HG03108 (cell line): ENCODE results near the gene SDK2.

ENCODE experiments used
- ATAC-seq: cut with Tn5 transposase; IDR thresholded peaks from one replicate; pipeline ENCODE4 v1.9.1; 2021; ENCODE audit warnings: moderate library complexity; ENCODE audit not compliant: unreplicated experiment

SDK2 gene

GRCh38 chr17:73430165-73430680, 214.0 kb downstream of the SDK2 start:
- no peak for ATAC-seq

GRCh38 chr17:73429440-73430164, 214.6 kb downstream of the SDK2 start:
- no peak for ATAC-seq

GRCh38 chr17:73427198-73427597, 217.0 kb downstream of the SDK2 start:
- ATAC-seq = no peak

DNA sequence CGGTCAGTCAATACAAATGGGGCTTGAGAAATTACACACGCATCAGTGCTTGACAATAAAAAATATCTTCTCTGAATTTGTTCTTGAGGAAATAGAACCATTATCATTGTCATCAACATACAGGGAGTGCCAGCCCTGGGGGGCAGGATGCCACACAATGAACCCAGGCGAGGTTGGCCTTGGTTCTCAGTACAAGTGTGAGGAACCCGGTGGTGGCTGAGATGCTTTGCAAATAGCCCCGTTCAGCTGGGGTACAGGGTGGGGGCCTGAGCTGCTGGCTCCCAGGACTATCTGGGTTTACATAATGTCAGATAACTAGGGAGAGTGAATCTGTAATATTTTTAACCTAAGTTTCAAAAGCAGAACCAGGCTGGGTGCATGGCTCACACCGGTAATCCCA, 219.7 kb downstream of the SDK2 start:
- ATAC-seq = no peak

GRCh38 chr17:73423806-73424205, 220.4 kb downstream of the SDK2 start:
- no peak for ATAC-seq

- ATAC-seq = no peak
These were observed 221.0 kb downstream of the SDK2 start for GRCh38 chr17:73423159-73423715.

DNA sequence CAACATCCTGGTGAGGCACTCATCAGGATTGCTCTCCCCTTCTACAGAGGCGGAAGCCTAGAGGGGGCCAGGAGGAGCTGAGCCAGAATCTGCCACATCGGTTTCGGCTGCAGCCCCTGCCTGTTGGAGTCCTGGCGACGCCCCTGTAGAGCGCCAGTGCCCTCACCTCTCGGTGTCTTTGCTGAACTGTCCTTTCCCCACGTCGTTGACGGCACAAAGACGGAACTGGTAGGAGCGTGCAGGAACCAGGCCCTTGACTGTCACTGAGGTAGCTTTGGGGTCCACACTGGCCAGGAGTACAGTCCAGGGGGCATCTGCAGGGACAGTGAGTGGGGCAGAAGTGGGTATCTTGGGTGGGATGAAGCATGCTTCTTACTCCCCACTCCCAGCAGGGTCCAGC, 222.1 kb downstream of the SDK2 start:
- ATAC-seq = no peak

DNA sequence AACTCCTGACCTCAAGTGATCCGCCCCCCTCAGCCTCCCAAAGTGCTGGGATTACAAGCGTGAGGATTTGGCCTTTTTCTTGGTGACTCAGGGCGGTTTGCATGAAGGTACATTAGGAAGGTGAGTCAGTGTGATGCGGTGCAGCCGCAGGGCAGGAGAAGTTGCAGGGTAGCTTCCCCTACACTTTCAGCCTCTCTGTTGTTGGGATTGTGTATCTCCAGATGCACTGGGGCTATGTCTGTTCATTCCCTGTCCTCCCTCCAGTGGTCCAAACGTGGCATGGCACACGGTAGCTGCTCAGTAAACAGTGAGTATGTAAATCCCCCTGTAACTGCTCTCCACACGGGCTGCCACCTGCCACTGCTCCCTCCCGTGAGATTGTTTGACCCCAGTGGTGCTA, 223.3 kb downstream of the SDK2 start:
- no peak for ATAC-seq

DNA sequence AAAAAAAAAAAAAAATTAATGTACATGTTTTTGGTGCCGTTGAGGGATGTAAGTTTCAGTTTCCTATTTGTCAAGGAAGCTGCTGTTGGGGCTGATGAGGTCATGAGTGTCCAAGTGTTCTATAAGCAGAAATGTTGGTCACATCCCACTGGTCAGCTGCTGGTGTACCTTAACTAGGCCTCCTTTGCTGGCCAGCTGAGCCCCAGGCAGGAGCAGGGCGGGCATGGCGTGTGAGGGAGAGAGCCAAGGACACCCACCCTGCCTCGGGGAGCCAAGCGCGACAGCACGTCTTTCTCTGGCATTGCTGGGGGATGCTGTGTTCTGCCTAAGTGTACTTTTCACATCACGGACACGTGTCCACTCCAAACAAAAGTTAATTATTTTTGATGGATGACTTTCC, 224.4 kb downstream of the SDK2 start:
- ATAC-seq = no peak

DNA sequence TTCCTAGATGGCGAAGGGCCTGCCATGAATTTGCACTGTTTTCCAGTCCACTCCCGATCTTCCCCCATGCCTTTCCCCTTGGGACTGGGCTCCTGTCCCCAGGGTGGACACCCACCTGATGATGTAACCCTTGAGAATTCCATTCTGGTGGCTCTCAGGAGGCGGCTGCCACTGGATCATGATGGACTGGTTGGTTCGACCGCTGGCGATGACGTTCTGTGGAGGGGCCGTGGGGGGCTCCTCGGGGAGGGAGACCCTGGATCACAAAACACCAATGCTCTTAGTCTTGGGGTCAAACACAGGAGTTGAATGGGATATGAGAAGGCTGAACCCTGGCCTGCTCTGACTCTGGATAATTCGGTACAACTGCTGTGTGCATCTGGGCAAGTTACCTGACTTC, 225.2 kb downstream of the SDK2 start:
- no peak for ATAC-seq

DNA sequence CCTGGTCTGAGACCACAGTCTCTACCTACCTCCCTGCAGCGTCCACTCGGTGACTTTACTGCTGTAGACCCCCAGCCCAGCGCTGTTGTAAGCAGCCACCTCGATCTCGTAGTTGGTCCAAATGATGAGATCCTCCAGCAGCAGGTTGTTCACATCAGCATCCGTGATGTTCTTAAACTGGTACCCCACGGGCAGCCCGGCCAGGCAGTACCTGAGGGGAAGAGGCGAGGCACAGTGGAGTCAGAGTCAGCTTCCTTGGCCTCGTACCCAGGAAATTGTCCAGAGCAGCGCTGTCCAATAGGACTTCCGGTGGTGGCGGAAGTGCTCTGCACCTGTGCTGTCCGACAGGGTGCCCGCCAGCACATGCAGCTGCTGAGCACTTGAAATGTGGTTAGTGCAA, 228.5 kb downstream of the SDK2 start:
- no peak for ATAC-seq

DNA sequence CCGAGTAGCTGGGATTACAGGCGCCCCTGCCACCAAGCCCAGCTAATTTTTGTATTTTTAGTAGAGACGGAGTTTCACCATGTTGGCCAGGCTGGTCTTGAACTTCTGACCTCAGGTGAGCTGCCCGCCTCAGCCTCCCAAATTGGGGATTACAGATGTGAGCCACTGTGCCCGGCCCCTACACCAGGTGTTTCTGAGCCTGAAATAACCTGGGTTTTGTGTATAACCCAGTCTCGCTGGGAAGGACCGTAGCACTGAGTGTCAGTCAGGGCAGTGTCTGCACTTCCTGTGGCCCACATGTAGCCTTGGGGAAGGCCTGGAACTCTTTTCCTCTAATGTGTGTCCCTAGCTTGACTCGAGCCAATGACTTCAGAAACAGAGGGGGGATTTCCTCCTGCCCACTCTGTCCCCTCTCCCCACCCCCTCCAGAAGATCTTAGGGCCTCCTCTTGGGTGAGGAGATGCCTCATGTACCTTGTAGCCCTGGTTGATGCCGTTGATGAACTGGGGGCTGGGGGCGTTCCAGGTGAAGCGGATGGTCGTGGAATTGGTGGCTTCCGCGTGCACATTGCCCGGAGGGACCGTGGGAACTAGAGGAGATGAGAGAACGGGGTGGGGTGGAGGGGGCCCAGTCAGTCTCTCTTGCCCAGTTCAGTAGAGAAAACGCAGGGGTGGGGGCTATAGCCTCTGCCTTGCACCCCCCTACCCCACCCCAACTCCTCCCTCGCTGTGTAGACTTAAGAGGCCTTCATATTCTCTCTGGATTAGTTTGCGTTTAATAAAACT, 229.9 kb downstream of the SDK2 start:
- ATAC-seq = no peak

GRCh38 chr17:73412914-73413313, 231.3 kb downstream of the SDK2 start:
- no peak for ATAC-seq

DNA sequence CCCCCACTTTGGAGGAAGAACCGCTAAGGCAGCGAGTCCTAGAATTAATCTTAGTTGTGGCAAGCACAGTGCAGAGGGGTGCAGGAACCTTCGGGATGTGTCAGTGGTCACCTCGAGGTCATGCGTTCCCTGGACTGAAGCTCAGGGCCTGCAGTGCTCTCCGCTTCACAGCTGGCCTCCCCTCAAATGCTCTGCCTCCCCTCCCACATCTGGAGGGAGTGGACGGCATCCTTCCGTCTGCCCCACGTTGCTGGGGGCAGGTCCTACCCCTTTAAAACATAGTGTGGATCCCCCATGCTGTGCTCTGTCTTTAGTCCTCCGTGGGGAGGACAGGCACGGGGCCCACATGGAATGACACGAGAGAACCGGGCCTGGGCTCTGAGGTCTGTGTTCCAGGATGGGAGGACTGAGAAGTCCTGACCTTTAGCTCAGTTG, 232.9 kb downstream of the SDK2 start:
- ATAC-seq = no peak

- ATAC-seq = no peak
These were observed 233.5 kb downstream of the SDK2 start for GRCh38 chr17:73410586-73411312.

DNA sequence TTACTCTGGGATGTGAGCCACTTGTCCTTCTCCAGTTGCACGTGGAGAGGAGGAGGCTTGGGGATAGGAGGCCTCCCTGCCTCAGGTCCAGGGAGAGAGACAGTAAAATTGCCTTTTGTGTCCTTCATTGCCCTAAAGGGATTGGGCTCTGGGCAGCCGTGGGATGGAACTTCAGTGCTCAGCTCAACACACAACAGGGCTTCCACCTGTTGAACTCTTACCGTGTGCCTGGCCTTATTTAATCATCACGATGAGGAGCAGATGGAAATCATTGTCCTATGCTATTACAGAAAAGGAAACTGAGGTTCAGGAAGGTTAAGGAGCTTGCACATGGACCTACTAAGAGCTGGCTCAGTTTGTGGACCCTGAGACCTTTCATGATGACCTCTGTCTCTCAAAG, 240.0 kb downstream of the SDK2 start:
- ATAC-seq = no peak

DNA sequence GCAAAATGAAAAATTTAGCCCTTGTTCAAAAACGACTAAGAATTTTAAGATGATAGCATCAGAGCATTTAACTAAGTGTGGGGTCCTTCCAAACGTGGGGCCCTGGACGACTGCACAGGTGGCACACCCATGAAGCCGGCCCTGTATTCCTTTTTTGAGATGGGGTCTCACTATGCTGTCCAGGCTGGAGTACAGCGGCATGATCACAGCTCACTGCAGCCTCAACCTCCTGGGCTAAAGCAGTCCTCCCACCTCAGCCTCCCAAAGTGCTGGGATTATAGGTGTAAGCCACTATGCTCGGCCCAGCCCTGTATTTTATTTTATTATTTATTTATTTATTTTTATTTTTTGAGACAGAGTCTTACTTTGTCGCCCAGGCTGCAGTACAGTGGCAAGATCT, 241.8 kb downstream of the SDK2 start:
- no peak for ATAC-seq

- no peak for ATAC-seq
These were observed 242.3 kb downstream of the SDK2 start for GRCh38 chr17:73401911-73402310.

- ATAC-seq = no peak
These were observed 243.2 kb downstream of the SDK2 start for GRCh38 chr17:73400915-73401545.

DNA sequence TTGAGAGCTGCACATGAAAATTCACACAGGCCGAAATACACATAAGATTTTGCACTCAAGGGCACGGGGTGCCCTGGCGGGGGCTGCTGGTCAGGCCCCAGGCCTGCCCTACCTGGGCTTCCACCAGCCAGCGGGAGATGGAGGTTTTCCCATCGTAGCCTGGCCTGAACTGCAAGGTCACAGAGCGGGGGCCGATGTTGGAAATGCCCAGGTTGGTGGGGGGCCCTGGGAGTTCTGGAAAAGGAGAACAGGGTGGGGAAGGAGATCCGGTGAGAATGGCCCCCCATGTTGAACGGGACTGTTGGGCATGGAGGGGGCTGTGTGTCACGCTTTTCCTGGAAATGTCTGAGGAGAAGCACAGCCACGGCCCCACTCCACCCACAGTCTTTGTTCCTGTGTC, 245.2 kb downstream of the SDK2 start:
- no peak for ATAC-seq
